Keratinocyte (primary cell): ENCODE results near the gene DDX6. TPM values are rescaled to one million over a fixed set of nuclear protein-coding genes. Genes with fewer than 3 reads are reported as not detected.

ENCODE experiments used
- DNase-seq: peaks from one replicate; pipeline ENCODE4 v3.0.0-alpha.2; 2011; ENCODE audit warnings: low read depth, missing footprints, low spot score
- FAIRE-seq: peaks from 2 replicates; lab custom pipeline; 2011; peaks lifted over from hg19 to GRCh38; lab: Jason Lieb, UNC
- H2AFZ ChIP-seq: 2 replicates; pipeline ENCODE4 v1.6.0; 2012; ENCODE audit warnings: low read length, control low read depth, inconsistent platforms; ENCODE audit not compliant: control insufficient read depth
- H3K27ac ChIP-seq: 2 replicates; pipeline ENCODE4 v1.5.1; 2011; ENCODE audit warnings: low read length; ENCODE audit not compliant: control insufficient read depth, insufficient read depth
- H3K27me3 ChIP-seq: 3 replicates; pipeline ENCODE4 v1.6.0; 2011; ENCODE audit warnings: low read length; ENCODE audit not compliant: control insufficient read depth, insufficient read depth; ENCODE audit errors: extremely low read depth
- H3K36me3 ChIP-seq, 2 experiments: 2 replicates in 1 of 2; 3 replicates in 1 of 2; pipeline ENCODE4 v1.5.1; 2011; ENCODE audit warnings: low read length in 2 of 2, mild to moderate bottlenecking in 1 of 2; ENCODE audit not compliant: control insufficient read depth in 2 of 2, insufficient read depth in 2 of 2; ENCODE audit errors: extremely low read depth in 1 of 2
- H3K4me1 ChIP-seq: 3 replicates; pipeline ENCODE4 v1.5.1; 2011; ENCODE audit warnings: low read length; ENCODE audit not compliant: control insufficient read depth, insufficient read depth; ENCODE audit errors: extremely low read depth
- H3K4me2 ChIP-seq: 3 replicates; pipeline ENCODE4 v1.6.0; 2011; ENCODE audit warnings: low read depth, low read length; ENCODE audit not compliant: control insufficient read depth, insufficient read depth; ENCODE audit errors: extremely low read depth
- H3K4me3 ChIP-seq, 3 experiments: fragments of 200-600 bp in 1 of 3; sonication (generic) in 1 of 3; 2 replicates in 2 of 3; 3 replicates in 1 of 3; pipeline ENCODE4 v1.5.1; 2011 to 2016; ENCODE audit warnings: low read length in 3 of 3, mild to moderate bottlenecking in 3 of 3, control low read depth in 2 of 3, inconsistent platforms in 1 of 3, low read depth in 1 of 3, mixed read lengths in 1 of 3, mixed run types in 1 of 3, moderate library complexity in 1 of 3; ENCODE audit not compliant: control insufficient read depth in 2 of 3, insufficient read depth in 2 of 3; ENCODE audit errors: extremely low read depth in 1 of 3
- H3K79me2 ChIP-seq: 2 replicates; pipeline ENCODE4 v1.6.0; 2012; ENCODE audit warnings: low read length; ENCODE audit not compliant: control insufficient read depth, insufficient read depth
- H3K9ac ChIP-seq: 3 replicates; pipeline ENCODE4 v1.6.0; 2011; ENCODE audit warnings: low read length; ENCODE audit not compliant: control insufficient read depth, insufficient read depth; ENCODE audit errors: extremely low read depth
- H3K9me1 ChIP-seq: 3 replicates; pipeline ENCODE4 v1.6.0; 2011; ENCODE audit warnings: low read length; ENCODE audit not compliant: control insufficient read depth, insufficient read depth; ENCODE audit errors: extremely low read depth
- H3K9me3 ChIP-seq: 2 replicates; pipeline ENCODE4 v1.5.1; 2012; ENCODE audit warnings: low read depth, low read length; ENCODE audit not compliant: control insufficient read depth
- H4K20me1 ChIP-seq: 3 replicates; pipeline ENCODE4 v1.6.0; 2011; ENCODE audit warnings: low read length; ENCODE audit not compliant: control insufficient read depth, insufficient read depth; ENCODE audit errors: extremely low read depth
- EZH2 ChIP-seq: IDR thresholded peaks from one replicate; pipeline ENCODE4 v1.6.1; 2012; ENCODE audit warnings: inconsistent platforms, mild to moderate bottlenecking, low read length, moderate library complexity
- dilution Hi-C: fragments of 300-500 bp; cut with MboI; formaldehyde crosslinking; loops from one replicate; pipeline ENCODE4 v1.7.0; 2020; ENCODE audit warnings: low sequenced_read_pairs; ENCODE audit not compliant: extremely low pct_ligation_motif_present
- polyA plus RNA-seq, 5 experiments: library from polyadenylated mRNA; depleted of rRNA in 3 of 5; stranded (reverse) in 3 of 5; stranded (forward) in 1 of 5; unstranded in 1 of 5; fragments of >200 nt; gene quantifications; 1 replicate in 1 of 5; 2 replicates in 3 of 5; 3 replicates in 1 of 5; pipeline versions ENCODE4 v1.2.1 to v1.2.3, GENCODE V29; 2011 to 2012; ENCODE audit warnings: missing spikeins in 2 of 5, low read depth in 1 of 5, low replicate concordance in 1 of 5
- TF ChIP-seq, protein P1 (sequence below), 3 experiments: IDR thresholded peaks in 1 of 3; conservative IDR thresholded peaks in 1 of 3; optimal IDR thresholded peaks in 1 of 3; 2 replicates in 2 of 3; 3 replicates in 1 of 3; pipeline versions ENCODE3 to v1.5.1; 2011; ENCODE audit warnings: low read length in 3 of 3, mild to moderate bottlenecking in 3 of 3, moderate library complexity in 2 of 3, control low read depth in 1 of 3, inconsistent platforms in 1 of 3; ENCODE audit not compliant: insufficient read depth in 2 of 3; ENCODE audit errors: extremely low read depth in 1 of 3

The DDX6 gene
- polyA plus RNA-seq, 1 donor (not counting 4 experiments of a cell fraction or from before 2014, with no cell fraction given): 58.0 TPM

DNA sequence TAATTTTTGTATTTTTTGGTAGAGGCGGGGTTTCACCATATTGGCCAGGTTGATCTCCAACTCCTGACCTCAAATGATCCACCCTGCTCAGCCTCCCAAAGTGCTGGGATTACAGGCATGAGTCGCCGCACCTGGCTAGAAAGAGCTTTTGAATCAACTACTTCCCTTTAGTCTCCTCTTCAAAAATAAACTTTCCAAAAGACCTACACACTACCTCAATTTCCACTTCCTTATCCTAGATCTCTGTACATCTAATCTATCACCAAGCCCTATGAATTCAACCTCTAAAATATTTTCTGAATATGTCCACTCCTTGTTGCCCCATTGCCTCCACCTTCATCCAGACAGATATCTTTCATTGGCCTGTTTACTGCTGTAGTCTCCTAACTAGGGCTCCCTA, 13.1 kb upstream of the DDX6 start:
- Histone ChIP-seq H3K27me3 (no peaks in the 10 kb centered on the region), H3K36me3 (no peaks in the 10 kb centered on the region), H3K4me1 (no peaks in the 10 kb centered on the region), H3K9me1 (no peaks in the 10 kb centered on the region), H3K4me3 (no peak overlapping the region), H2AFZ (no peak overlapping the region), H4K20me1 (no peaks in the 10 kb centered on the region), H3K9ac (no peak overlapping the region), H3K4me2 (no peak overlapping the region), H3K79me2 (no peaks in the 10 kb centered on the region), H3K27ac (no peak overlapping the region), H3K9me3 (no peaks in the 10 kb centered on the region)
- FAIRE-seq (no peak), DNase-seq (no peak)
- no peak for TF ChIP-seq EZH2
- TF ChIP-seq, protein P1, sequence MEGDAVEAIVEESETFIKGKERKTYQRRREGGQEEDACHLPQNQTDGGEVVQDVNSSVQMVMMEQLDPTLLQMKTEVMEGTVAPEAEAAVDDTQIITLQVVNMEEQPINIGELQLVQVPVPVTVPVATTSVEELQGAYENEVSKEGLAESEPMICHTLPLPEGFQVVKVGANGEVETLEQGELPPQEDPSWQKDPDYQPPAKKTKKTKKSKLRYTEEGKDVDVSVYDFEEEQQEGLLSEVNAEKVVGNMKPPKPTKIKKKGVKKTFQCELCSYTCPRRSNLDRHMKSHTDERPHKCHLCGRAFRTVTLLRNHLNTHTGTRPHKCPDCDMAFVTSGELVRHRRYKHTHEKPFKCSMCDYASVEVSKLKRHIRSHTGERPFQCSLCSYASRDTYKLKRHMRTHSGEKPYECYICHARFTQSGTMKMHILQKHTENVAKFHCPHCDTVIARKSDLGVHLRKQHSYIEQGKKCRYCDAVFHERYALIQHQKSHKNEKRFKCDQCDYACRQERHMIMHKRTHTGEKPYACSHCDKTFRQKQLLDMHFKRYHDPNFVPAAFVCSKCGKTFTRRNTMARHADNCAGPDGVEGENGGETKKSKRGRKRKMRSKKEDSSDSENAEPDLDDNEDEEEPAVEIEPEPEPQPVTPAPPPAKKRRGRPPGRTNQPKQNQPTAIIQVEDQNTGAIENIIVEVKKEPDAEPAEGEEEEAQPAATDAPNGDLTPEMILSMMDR (optimal IDR thresholded peaks at IDR 0.05 in 1 of 3, IDR thresholded peaks at IDR 0.05 in 1 of 3, conservative IDR thresholded peaks at IDR 0.05 in 1 of 3; ENCODE audit: extremely low read depth in 1 of 3, insufficient read depth in 2 of 3, low read length in 3 of 3): no peak
- dilution Hi-C loops: no loop called here

DNA sequence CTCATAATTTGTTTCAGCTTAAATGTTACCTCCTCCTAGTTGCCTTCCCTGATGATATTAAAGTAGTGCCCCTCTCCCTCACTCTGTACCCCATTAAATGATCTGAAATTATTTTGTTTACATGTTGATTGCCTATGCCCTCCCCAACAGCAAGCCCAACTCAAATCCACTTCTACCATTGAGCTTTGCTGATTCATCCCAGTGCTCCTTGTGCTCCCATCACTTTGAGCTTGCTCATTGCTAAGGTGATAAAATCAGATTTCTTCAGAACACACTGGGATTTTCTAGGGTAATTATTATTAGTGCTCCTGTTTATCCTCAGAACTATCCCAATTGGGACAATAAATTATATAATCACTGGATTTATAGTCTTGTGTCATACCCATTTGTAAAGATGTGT, 8.4 kb upstream of the DDX6 start:
- FAIRE-seq: no peak
- Histone ChIP-seq H3K79me2 (no peaks in the 10 kb centered on the region), H3K36me3 (no peaks in the 10 kb centered on the region), H3K4me1 (no peaks in the 10 kb centered on the region), H2AFZ (no peak overlapping the region), H3K9me1 (no peaks in the 10 kb centered on the region), H3K4me3 (no peak overlapping the region), H3K27me3 (no peaks in the 10 kb centered on the region), H3K27ac (no peak overlapping the region), H3K9me3 (no peaks in the 10 kb centered on the region), H4K20me1 (no peaks in the 10 kb centered on the region), H3K4me2 (no peak overlapping the region), H3K9ac (no peak overlapping the region)
- dilution Hi-C loops: no loop called here
- DNase-seq: no peak
- no peak for TF ChIP-seq EZH2
- TF ChIP-seq, protein P1 (optimal IDR thresholded peaks at IDR 0.05 in 1 of 3, IDR thresholded peaks at IDR 0.05 in 1 of 3, conservative IDR thresholded peaks at IDR 0.05 in 1 of 3; ENCODE audit: extremely low read depth in 1 of 3, insufficient read depth in 2 of 3, low read length in 3 of 3): no peak
